ENCODE results near the gene TMEM178B. TPM values are rescaled to one million over a fixed set of nuclear protein-coding genes. Genes with fewer than 3 reads are reported as not detected.
A peak's percentile ranks its signal among the peaks of the same experiment; 100 is the strongest.
"Not testable (repeated sequence)": the region's sequence is repeated elsewhere in the genome, so short reads cannot be mapped to it uniquely, and the experiment has no call there.

Gene TMEM178B
- total RNA-seq, 2 experiments from 2014 or later = 0.05 TPM

DNA sequence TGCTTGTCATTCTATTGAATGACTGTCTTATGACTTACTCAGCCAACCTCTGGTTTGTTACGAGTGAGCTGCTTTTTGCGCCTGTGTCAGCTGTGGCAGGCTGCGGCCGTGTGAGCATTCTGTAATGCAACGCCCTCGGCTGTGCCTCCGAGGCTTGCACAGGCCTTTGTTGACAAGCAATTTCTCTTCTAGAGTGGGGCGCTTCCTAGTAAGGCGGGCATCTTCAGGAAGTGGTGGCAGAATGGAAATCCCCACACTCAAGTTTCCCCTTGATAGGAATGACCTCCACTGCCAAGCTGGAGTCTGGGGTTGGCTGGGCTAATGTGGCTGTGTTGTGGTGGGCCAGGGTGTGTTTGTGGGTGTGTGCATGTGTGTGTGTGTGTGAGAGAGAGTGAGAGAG, 20.2 kb upstream of the TMEM178B start:
- no peak overlapping the region for H3K4me3 Mint-ChIP-seq
- DNase-seq = peak; percentile 75
- H3K4me1 Mint-ChIP-seq (ENCODE audit: low read depth) = peaks cover 17% of the 10 kb centered on the region
- H3K27ac Mint-ChIP-seq = peak overlapping the region; percentile 73
- no peaks in the 10 kb centered on the region for H3K27me3 Mint-ChIP-seq (ENCODE audit: low read depth)
- peaks cover 1% of the 10 kb centered on the region for H3K9me3 Mint-ChIP-seq
- H3K36me3 Mint-ChIP-seq (ENCODE audit: low read depth) = no peaks in the 10 kb centered on the region
- CTCF ChIA-PET = interaction anchor here (0.6 kb wide), 1 partner anchor 166 kb away, joined by 4 read pairs; no protein-coding TSS in a partner anchor
- intact Hi-C loops (cut with micrococcal nuclease) = loop anchor here (1.0 kb wide), 1 partner anchor 39 kb away; the partner anchor contains the start of gene MRPS33

DNA sequence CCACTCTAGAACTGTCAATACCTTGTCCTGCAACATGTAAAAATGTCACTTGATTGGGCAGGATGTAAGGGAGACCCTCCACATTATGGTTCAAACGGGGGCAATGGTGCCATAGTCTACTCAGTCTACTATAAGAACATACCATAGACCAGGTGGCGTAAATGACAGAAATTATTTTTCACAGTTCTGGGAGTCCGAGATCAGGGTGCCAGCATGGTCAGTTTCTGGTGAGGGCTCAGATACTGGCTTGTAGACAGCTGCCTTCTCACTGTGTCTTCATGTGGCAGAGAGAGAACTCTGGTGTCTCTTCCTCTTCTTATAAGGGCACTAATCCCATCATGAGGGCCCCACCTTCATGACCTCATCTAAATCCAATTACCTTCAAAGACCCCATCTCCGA, 18.7 kb upstream of the TMEM178B start:
- Mint-ChIP-seq H3K4me1 (ENCODE audit: low read depth) (peaks cover 17% of the 10 kb centered on the region), H3K27ac (no peak overlapping the region), H3K4me3 (no peak overlapping the region), H3K27me3 (ENCODE audit: low read depth) (no peaks in the 10 kb centered on the region), H3K36me3 (ENCODE audit: low read depth) (no peaks in the 10 kb centered on the region), H3K9me3 (peaks cover 1% of the 10 kb centered on the region)
- intact Hi-C loops (cut with micrococcal nuclease) = no loop called here
- DNase-seq = no peak
- CTCF ChIA-PET = no interaction called here

DNA sequence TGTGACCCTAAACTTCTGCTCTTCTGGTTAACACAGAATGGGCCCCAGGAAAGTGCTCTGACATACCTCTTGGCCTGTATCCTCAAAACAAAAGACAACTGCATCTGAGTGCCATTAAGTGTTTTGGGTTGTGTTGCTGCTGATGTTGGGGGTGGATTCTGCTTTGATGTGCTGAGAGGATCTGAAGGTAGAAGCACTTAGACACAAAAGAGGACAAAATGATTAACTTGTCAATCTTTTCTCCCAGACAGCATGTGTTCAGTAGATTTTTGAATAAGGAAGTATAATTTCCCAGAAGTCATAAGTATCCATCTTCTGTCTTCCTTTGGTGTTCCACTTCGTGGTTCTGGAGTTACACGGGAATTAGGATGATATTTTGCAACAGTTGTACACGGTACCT, 16.1 kb upstream of the TMEM178B start:
- H3K9me3 Mint-ChIP-seq = peaks cover 1% of the 10 kb centered on the region

DNA sequence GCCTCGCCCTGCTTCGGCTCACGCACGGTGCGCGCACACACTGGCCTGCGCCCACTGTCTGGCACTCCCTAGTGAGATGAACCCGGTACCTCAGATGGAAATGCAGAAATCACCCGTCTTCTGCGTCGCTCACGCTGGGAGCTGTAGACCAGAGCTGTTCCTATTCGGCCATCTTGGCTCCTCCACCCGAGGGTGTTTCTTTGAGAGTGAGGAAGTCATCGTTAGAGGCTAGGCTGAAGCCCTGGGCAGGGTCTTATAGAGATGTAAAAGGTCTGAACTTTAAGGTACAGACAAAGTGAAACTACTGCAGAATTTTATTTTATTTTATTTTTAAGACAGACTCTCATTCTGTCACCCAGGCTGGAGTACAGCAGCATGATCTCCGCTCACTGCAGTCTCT, 6.0 kb upstream of the TMEM178B start:
- H3K9me3 Mint-ChIP-seq; intact Hi-C loops (cut with micrococcal nuclease); H3K4me3 Mint-ChIP-seq; H3K36me3 Mint-ChIP-seq (ENCODE audit: low read depth); H3K27ac Mint-ChIP-seq; DNase-seq: not testable (repeated sequence)
- Mint-ChIP-seq H3K27me3 (ENCODE audit: low read depth) (peaks cover 39% of the 10 kb centered on the region), H3K4me1 (ENCODE audit: low read depth) (peaks cover 13% of the 10 kb centered on the region)
- CTCF ChIA-PET = interaction anchor here (0.6 kb wide), 1 partner anchor 415 kb away, joined by 3 read pairs; no protein-coding TSS in a partner anchor

More for the DNA sequence above, 16.1 kb upstream of the TMEM178B start:
- no peak overlapping the region for H3K4me3 Mint-ChIP-seq
- CTCF ChIA-PET = no interaction called here
- H3K27me3 Mint-ChIP-seq (ENCODE audit: low read depth) = no peaks in the 10 kb centered on the region
- DNase-seq = no peak
- intact Hi-C loops (cut with micrococcal nuclease) = no loop called here
- H3K36me3 Mint-ChIP-seq (ENCODE audit: low read depth) = no peaks in the 10 kb centered on the region
- H3K4me1 Mint-ChIP-seq (ENCODE audit: low read depth) = peaks cover 13% of the 10 kb centered on the region
- H3K27ac Mint-ChIP-seq = no peak overlapping the region

DNA sequence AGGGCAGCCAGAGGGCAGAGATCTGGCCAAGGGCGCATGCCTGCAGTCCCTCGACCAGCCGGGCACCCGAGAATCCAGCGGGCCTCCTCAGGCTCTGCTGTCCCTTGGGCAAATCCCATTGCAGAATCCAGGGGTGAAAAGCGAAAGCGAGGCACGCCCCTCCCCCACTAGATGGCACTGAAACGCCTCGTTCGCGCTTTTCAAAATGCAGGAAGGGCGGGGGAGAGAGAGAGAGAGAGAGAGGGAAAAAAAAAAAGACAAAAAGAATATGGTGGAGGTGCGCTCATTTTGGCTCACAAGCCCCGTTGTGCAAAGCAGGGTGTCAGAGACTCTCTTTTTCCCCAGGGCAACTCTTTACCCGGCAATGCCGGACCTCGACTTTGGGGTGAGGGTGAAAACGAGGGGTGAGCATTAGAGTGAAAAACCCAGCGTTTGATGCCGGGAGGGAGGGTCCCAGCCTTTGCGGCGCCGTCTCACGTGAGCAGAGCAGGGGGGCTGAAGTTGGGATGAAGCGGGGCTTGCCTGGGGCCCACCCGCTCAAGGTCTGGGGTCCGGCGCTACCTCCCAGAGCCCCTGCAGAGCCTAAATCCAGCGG, 2.5 kb upstream of the TMEM178B start:
- intact Hi-C loops (cut with micrococcal nuclease) = loop anchor here (2.0 to 10.0 kb wide), 4 partner anchors 153 to 666 kb away; partner anchors contain the start of gene SSBP1
- peaks cover 53% of the 10 kb centered on the region for H3K27me3 Mint-ChIP-seq (ENCODE audit: low read depth)

DNA sequence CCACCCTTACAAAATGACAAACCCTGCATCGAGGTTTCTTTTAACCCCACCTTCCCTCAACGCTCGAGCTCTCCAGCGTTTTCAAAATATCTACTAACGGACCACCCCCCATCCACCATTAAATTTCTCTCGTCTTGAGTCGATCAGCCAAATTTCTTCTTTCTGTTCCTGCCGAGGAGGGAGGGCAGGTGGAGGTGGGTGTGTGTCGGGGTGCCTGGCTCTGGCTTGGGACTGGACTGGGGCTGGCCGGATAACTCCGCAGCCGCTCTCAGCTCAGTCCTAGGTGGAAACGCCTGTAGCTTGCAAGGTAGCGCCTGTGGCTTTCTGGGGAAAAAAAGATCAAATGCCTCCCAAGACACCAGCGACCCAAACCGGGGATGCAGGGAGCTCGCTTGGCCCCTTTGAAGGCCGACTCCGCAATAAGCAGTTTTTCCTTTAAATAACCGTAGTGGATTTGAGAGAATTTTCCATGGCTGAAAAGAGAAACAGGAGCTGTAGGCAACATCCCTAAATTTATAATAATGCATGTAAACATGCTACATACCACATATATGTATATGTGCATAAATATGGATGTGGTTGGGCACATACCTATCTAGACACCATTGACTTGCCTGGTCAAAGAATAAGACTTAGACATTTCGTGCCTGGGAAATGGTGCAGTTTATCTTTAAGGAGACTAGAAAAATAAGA, 1.9 kb upstream of the TMEM178B start:
- Mint-ChIP-seq H3K9me3 (no peaks in the 10 kb centered on the region), H3K27ac (no peak overlapping the region), H3K27me3 (ENCODE audit: low read depth) (peaks cover 53% of the 10 kb centered on the region), H3K4me1 (ENCODE audit: low read depth) (peaks cover 15% of the 10 kb centered on the region), H3K4me3 (peak overlapping the region; percentile 64), H3K36me3 (ENCODE audit: low read depth) (no peaks in the 10 kb centered on the region)
- no peak for DNase-seq
- CTCF ChIA-PET = interaction anchor here (0.6 to 1.4 kb wide), 3 partner anchors 57 to 461 kb away, joined by 3 to 8 read pairs (median 4); partner anchors contain the start of gene MRPS33
- intact Hi-C loops (cut with micrococcal nuclease) = loop anchor here (2.0 to 10.0 kb wide), 5 partner anchors 57 to 665 kb away; partner anchors contain the start of genes MRPS33 and SSBP1

More for the DNA sequence above, 2.5 kb upstream of the TMEM178B start:
- CTCF ChIA-PET = interaction anchor here (0.6 to 1.4 kb wide), 3 partner anchors 57 to 462 kb away, joined by 3 to 8 read pairs (median 4); partner anchors contain the start of gene MRPS33
- Mint-ChIP-seq H3K36me3 (ENCODE audit: low read depth) (no peaks in the 10 kb centered on the region), H3K4me1 (ENCODE audit: low read depth) (peaks cover 15% of the 10 kb centered on the region), H3K4me3 (peak overlapping the region; percentile 64), H3K27ac (no peak overlapping the region), H3K9me3 (no peaks in the 10 kb centered on the region)
- DNase-seq = peak; percentile 79

DNA sequence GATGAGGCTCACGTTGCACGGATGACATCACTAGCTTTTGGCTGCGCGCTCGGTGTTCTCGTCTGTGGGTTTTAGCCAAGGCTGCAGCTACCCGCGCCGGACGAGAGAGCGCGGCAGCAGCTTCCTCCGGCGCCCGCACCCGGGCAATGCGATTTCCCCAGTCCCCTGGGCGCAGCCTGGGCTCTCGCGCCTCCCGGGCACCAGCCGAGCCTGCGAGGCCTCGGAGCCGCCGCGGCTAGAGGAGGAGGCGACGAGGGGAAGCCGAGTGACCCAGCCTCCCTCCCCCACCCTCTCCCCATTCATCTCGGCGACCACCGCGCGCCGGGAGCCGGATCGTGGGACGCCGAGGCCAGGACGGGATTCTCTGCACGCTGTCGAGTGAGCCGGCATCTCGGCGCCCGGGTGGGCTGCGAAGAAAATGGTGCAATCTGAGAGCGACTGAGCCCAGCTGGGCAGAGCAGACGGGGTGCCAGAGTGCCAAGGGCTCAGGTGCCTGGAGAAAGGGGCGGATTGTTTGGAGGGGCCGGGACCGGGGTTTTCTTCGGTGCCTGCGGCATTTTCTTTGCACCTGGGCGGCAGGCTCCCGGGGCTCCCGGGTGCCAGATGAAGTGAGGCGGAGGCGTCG, 1.2 kb upstream of the TMEM178B start:
- no peaks in the 10 kb centered on the region for H3K9me3 Mint-ChIP-seq
- H3K27me3 Mint-ChIP-seq (ENCODE audit: low read depth) = peaks cover 53% of the 10 kb centered on the region
- H3K4me1 Mint-ChIP-seq (ENCODE audit: low read depth) = peaks cover 15% of the 10 kb centered on the region
- H3K36me3 Mint-ChIP-seq (ENCODE audit: low read depth) = no peaks in the 10 kb centered on the region
- intact Hi-C loops (cut with micrococcal nuclease) = loop anchor here (2.0 to 10.0 kb wide), 3 partner anchors 58 to 665 kb away; partner anchors contain the start of genes MRPS33 and SSBP1
- CTCF ChIA-PET = interaction anchor here (1.3 to 1.4 kb wide), 2 partner anchors 58 to 461 kb away, joined by 4 to 8 read pairs; partner anchors contain the start of gene MRPS33
- H3K27ac Mint-ChIP-seq = no peak overlapping the region
- H3K4me3 Mint-ChIP-seq = peak overlapping the region; percentile 64
- peak; percentile 54 for DNase-seq

DNA sequence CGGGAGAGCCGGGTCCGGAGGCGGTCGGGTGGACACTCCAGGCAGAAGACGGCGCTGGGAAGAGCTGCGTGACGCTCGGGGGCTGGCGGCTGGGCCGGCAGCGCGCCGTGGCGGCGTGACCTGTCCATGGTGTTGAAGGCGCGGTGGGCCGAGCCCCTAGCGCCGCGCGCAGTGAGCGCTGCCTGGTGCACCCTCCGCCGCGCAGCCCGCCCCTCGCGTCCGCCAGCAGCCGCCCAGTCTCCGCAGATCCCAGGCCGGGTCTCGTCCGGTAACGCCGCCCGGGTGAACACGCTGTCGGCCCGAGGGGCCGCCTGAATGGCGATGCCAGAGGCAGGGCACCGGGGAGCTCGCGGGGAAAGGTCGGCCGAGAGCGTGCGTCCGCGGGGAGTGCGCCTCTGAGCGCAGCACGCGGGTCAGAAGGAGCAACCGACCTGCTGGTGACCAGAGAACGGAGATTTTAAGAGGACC, 657 bp upstream of the TMEM178B start:
- no peak overlapping the region for H3K27ac Mint-ChIP-seq
- intact Hi-C loops (cut with micrococcal nuclease) = loop anchor here (2.0 to 10.0 kb wide), 3 partner anchors 58 to 664 kb away; partner anchors contain the start of genes MRPS33 and SSBP1
- CTCF ChIA-PET = no interaction called here

DNA sequence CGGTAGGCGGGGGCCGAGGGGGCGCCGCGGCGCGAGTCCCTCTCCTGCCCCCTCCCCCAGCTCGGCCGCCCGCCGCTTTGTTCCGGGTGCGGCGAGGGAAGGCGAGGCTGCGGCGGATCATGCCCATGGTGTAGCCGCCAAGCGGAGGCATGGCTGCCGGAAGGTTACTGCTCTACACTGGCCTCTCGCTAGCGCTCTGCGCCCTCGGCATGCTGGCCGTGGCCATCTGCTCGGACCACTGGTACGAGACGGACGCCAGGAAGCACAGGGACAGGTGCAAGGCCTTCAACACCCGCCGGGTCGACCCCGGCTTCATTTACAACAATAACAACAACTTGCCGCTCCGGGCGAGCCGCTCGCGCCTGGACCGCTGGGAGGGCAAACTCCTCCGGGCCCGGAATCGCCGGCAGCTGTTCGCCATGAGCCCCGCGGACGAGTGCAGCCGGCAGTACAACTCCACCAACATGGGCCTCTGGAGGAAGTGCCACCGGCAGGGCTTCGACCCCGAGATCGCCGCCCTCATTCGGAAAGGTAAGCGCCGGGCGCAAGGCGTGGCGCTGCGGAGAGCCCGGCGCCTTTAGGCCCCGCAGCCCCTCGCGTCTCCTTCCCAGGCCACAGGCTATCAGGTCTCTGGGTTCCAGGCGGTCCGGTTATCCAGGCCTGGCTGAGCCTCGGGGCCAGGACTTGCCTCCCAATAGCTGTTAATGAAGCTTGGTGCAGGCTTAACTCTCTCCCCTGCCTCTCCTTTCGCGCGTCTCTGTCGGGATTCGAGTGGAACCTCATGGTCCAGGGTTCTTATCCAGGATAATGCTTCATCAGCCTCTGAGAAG, 513 bp downstream of the TMEM178B start:
- Mint-ChIP-seq H3K27ac (no peak overlapping the region), H3K27me3 (ENCODE audit: low read depth) (peaks cover 45% of the 10 kb centered on the region), H3K9me3 (no peaks in the 10 kb centered on the region), H3K4me3 (peak overlapping the region; percentile 64), H3K4me1 (ENCODE audit: low read depth) (peaks cover 15% of the 10 kb centered on the region), H3K36me3 (ENCODE audit: low read depth) (no peaks in the 10 kb centered on the region)
- CTCF ChIA-PET = interaction anchor here (0.6 kb wide), 1 partner anchor 124 kb away, joined by 3 read pairs; no protein-coding TSS in a partner anchor
- DNase-seq = peak; percentile 14
- intact Hi-C loops (cut with micrococcal nuclease) = loop anchor here (5.0 to 10.0 kb wide), 2 partner anchors 150 to 663 kb away; partner anchors contain the start of gene SSBP1

More for the DNA sequence above, 657 bp upstream of the TMEM178B start:
- H3K36me3 Mint-ChIP-seq (ENCODE audit: low read depth) = no peaks in the 10 kb centered on the region
- peaks cover 15% of the 10 kb centered on the region for H3K4me1 Mint-ChIP-seq (ENCODE audit: low read depth)
- H3K9me3 Mint-ChIP-seq = no peaks in the 10 kb centered on the region
- peak; percentile 19 for DNase-seq
- peaks cover 51% of the 10 kb centered on the region for H3K27me3 Mint-ChIP-seq (ENCODE audit: low read depth)
- H3K4me3 Mint-ChIP-seq = peak overlapping the region; percentile 63

DNA sequence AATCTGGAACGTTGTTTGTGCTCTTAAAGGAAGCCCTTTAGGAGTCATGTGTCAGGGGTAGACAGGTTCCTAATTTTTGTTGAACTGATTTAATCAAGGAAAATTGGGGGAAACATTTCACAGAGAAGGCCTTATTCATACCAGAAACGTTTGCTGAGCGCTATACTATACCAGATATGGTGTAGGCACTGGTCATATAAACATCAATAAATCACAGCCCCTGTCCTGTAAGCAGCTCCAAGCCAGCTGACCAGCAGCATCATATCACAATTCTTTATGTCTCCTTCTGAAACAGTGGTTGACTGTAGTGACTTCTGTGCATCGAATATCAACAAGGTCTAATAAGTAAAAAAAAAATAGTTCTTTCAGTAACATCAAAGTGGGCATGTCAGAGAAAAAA, 1.1 kb downstream of the TMEM178B start:
- intact Hi-C loops (cut with micrococcal nuclease) = loop anchor here (5.0 to 10.0 kb wide), 2 partner anchors 150 to 662 kb away; partner anchors contain the start of gene SSBP1
- peak overlapping the region; percentile 64 for H3K4me3 Mint-ChIP-seq
- CTCF ChIA-PET = interaction anchor here (0.6 to 0.7 kb wide), 4 partner anchors 123 to 695 kb away, joined by 3 read pairs; no protein-coding TSS in a partner anchor

DNA sequence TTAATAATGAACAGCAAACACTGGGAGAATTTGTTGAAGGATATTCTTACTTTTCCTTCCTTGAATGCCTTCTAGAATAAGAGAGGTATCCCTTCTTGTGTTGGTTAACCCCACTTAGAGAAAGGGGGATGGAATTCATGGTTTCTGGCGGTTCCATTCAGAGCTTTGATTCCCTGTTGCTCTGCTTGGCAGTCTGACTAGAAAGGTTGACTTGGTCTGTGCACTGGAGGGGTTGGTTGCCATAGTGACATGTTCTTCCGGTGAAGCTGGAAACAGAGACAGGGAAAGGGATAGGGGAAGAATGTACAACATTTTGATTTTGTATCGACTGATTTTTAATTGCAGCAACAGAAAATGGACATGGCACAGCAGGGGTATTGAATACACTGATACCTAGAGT, 2.5 kb downstream of the TMEM178B start:
- Mint-ChIP-seq H3K9me3 (no peaks in the 10 kb centered on the region), H3K27me3 (ENCODE audit: low read depth) (peaks cover 31% of the 10 kb centered on the region), H3K36me3 (ENCODE audit: low read depth) (no peaks in the 10 kb centered on the region), H3K27ac (no peak overlapping the region), H3K4me1 (ENCODE audit: low read depth) (peaks cover 11% of the 10 kb centered on the region), H3K4me3 (no peak overlapping the region)
- intact Hi-C loops (cut with micrococcal nuclease) = loop anchor here (10.0 kb wide), 1 partner anchor 148 kb away; no protein-coding TSS in a partner anchor
- DNase-seq = no peak
- CTCF ChIA-PET = no interaction called here

More for the DNA sequence above, 1.1 kb downstream of the TMEM178B start:
- no peaks in the 10 kb centered on the region for H3K36me3 Mint-ChIP-seq (ENCODE audit: low read depth)
- H3K9me3 Mint-ChIP-seq = no peaks in the 10 kb centered on the region
- H3K27me3 Mint-ChIP-seq (ENCODE audit: low read depth) = peaks cover 40% of the 10 kb centered on the region
- DNase-seq = no peak
- peaks cover 15% of the 10 kb centered on the region for H3K4me1 Mint-ChIP-seq (ENCODE audit: low read depth)
- no peak overlapping the region for H3K27ac Mint-ChIP-seq

Data from activated naive CD4-positive, alpha-beta T cell treated with anti-CD3 and anti-CD28 coated beads for 36 hours (primary cell).